AG08396 (cell line): ENCODE data around the gene SLC36A3.
"Not testable (repeated sequence)": the region's sequence is repeated elsewhere in the genome, so short reads cannot be mapped to it uniquely, and the experiment has no call there.

Source experiments
- DNase-seq: peaks from one replicate; pipeline ENCODE4 v3.0.0; 2012; ENCODE audit warnings: low spot score, mixed read lengths

SLC36A3 gene

DNA sequence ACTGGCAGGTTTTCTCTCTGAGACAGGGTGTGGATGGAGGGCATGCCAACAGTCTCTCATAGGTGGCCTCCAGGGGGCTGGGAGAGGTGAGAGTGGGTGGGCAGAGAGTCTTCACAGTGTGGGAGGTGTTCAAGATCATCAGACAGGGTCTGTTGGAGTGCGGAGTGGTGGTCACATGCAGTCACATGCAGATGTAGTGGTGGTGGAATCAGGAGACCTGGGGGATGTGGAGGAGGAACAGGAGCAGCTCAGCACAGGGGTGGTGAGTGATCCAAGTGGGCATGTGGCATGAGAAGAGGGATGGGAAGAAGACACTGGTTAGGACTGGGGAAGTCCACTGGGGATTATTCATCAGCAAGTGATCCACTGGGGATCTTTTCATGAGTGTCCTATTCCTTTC is 44.8 kb downstream of the SLC36A3 start:
- DNase-seq: no peak

DNA sequence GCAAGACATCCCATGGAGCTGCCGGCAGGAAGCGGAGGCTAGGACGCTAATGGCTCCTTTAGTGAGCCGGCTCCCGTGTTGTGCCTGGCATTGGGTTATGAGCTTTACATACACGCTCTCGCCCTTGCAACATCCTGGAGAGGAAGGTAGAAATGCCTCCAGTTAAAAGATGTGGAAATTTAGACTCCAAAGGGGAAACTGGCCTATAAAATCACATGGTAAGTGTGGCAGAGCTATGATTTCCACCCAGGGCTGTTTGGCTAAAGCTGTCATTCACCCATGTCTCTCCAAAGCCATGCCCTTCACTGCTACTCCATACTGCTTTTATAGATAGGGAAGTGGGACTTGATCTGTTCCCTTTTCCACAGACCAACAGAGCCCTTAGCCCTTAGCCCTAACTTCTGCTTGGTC is 45.4 kb downstream of the SLC36A3 start:
- no peak for DNase-seq

DNA sequence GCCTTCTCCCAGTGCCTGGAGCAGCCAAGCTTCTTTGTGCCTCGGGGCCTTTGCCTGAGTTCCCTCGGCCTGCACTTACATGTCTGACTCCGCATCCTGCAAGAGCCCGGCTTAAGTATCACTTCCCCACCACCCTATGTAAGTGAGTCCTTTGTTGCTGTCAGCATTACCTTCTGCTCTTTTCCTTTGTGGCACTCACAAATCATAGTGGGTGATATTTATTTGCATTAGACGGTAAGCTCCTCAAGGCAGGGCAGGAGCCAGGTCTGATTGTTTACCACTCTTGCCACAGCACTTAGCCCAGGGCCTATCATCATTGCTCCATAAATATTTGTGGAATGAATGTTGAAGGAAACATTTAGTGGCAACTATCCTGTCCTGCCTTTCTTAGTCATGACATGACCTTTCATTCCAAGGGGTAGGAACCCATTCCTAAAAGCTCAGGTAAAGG is 45.8 kb downstream of the SLC36A3 start:
- DNase-seq: peak; percentile 27

DNA sequence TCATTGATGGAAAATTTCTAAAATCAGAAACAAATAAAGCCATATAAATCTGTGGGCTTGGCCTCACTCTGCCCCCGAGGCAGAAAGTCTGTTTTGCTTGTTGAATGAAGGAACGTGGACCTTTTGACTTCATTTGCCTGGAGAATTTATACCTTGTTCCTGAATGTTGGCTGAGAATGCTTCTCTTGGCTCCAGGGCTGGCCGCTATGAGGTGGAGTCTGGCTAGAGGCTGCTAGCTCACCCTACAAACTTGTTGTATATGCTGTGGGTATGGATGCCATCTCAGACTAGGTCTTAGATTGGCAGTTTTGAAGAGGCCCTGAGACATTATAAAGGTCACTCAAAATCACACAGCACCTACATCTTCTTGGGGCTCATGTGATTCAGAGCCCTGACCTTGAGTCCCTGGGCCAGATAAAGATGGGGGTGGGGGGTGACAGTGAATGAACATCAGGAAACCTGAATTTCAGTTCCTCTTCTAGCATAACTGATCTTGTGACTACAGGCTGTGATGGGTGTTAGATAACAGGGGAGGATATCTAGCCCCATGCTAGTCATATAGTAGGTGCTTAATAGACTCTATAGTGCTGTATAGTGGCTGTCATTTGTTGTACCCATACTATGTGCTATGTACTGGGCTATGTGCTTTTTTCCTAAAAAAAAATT is 47.8 kb downstream of the SLC36A3 start:
- DNase-seq: no peak

DNA sequence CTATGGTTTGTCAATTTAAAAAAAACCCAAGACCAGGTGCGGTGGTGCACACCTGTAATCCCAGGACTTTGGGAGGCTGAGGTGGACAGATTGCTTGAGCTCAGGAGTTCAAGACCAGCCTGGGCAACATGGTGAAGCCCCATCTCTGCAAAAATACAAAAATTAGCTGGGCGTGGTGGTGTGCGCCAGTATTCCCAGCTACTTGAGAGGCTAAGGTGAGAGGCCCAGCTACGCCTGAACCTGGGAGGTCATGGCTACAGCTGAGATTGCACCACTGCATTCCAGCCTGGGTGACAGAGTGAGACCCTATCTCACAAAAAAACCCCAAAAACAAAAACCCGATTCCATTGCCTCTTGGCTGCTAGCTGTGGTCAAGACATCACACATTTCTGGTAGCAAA is 48.6 kb downstream of the SLC36A3 start:
- not testable (repeated sequence) for DNase-seq

DNA sequence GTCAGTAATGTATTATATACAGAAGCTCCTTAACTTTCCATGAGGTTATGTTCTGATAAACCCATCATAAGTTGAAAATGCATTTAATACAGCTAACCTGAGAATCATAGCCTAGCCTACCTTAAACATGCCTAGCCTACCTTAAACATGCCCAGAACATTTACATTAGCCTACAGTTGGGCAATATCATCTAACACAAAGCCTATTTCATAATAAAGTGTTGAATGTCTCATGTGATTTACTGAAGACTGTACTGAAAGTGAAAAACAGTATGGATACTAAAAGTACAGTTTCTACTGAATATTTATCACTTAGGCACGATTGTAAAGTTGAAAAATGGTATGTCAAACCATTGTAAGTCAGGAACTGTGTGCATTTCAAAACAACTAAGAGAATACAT is 49.0 kb downstream of the SLC36A3 start:
- DNase-seq: no peak

DNA sequence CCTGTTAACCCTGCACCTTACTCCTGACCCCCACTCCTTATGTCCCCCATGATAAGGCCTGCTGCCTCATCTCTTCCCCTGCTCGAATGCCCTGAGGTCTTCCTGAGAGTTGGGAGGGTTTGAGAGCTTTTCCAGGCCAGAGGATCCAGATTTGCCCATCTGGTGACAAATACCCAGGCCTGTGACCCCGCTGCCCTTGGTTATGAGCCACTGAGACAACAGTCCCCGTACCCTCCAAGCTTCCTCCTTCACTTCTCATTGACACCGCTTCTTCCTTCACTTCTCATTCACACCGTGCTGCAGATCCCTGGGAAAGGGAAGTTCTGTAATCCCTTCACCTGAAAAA is 50.0 kb downstream of the SLC36A3 start:
- DNase-seq: no peak

DNA sequence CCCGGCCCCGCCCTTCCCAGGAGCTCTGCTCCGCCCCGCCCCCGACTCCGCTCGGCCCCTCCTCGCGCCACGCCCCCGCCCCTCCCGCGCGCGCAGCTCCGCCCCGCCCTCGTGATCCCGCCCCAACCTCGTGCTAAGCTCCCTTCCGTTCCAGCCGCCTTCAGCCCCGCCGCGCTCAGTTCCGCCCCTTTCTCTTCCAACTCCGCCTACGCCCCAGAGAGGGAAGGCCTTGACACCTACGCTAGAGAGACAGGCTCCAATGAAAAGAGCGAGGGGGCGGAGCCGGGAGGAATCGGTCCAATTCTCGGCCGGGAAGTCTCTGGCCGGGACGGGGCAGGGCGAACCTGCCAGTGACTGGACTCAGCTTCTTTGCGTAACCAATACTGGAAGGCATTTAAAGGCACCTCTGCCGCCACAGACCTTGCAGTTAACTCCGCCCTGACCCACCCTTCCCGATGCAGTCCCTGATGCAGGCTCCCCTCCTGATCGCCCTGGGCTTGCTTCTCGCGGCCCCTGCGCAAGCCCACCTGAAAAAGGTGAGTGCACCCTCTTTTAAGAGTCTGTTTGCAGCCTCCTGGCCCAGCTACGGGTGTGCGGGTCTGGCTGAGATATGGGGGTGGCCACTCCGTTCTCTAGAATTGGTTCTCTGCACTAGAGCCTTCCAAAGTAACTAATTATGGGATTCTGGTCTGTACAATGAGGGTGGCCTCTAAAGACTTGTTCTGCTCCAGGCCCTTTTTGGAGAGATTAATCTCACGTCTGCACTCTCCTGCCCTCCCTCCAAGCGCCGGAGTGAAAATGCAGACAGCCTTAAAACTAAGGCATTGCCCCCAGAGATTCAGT is 50.6 kb downstream of the SLC36A3 start, which contains the start of gene GM2A:
GM2A (plus strand) TSS at position 424 of the 843 bp plus-strand sequence; CDS start at position 456, 32 bp downstream.
- peak; percentile 98 for DNase-seq

DNA sequence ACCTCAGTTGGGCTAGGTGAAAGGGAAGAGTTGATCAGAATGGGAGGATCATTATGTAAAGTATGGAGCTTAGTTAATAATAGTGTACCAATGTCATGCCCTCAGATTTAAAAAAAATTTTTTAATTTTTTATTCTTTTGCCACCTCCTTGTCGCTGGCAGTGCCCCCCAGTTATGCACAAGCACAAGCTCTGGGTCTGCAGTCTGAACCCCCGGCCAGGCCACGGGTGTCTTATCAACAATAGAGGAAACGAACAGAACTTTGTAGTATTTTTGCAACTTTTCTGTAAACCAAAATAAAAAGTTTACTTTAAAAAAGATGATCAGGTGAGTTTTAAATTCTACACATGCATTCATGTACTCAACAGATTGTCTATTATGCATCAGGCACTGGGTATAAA is 51.9 kb downstream of the SLC36A3 start:
- DNase-seq: no peak

DNA sequence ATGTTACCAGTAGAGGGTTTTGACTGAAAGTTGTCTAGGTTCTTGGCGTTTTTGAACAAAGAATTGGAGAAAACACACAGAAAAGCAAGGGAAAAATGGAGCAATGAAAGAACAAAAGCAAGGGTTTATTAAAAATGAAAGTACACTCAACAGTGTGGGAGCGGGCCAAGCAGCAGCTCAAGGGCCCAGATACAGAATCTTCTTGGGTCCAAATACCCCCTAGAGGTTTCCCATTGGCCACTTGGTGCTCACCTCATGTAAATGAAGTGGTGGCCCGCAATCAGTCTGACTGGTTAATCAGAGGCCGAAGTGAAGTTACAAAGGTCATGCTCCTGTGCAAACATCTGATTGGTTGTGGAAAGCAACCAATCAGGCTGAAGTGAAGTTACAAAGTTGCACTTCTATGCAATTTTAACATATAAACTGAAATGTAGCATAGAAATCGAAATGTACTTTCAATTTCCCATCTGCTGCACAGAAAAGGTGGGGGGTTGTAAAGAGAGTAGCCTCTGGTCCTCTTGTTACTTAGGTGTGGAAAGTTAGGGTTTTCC is 52.5 kb downstream of the SLC36A3 start:
- no peak for DNase-seq

DNA sequence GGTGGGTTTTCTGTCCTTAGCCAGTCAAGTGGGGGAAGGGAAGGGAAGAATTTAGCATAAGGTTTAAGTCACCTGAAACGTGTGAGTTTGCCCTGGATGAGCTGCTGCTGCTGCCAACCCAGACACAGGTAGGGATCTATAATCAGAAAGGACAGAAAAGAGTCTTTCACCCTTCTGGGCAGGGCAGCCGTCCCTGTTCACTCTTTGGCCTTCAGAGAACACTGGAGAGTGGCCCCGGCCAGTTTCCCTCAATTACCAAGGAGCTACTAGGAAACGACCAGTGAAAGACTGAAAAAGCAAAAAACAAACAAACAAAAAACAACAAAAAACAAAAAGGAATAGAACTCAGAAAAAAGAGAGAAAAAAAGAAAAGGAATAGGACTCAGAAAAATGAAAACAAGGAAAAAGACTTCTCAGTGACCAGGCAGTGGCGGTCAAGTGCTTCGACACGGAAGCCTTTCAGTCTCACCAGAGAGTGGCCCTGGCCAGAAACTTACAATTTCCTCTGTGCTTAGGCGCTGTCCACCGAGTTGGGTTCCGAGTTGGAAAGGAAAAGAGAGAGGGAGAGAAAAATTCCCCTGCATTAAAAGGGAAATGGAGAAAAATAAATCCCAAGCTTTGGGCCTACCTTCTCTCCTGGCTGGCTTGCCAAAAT is 53.1 kb downstream of the SLC36A3 start:
- DNase-seq: no peak

DNA sequence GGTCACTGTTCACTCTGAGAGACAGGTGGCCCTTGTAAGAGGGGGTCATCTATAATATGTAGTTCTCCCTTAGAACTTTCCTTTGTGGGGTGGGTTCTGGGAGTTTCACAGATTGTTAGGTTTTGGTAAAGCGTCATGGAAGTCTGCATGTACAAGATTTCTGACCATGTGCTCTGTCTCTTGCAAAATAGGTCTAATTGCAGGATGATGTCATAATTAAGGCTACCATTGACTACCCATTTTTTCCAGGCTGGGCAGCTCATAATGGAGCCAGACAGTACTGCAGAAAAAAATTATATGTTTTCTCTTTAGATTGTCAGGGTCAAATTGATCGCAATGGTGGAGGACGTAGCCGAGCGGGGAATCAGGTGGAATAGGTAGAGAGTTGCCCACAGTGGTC is 54.3 kb downstream of the SLC36A3 start:
- no peak for DNase-seq

DNA sequence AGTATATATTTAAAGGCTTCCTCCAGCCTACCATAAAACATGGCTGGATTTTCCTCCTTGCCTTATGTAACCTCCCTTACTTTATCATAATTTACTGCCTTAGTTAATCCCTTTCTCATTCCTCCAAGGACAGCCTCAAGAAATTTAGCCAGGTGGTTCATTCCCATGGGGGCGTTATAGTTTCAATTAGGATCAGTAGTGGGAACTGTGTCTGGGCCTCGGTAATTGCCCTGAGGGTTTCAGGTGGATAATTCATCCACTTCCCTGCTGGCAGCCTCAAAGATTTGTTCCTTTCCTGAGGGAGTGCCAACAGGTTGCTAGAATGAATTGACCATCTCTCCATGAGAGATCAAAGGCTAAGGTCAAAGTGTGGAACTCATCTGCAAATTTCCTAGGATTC is 54.9 kb downstream of the SLC36A3 start:
- no peak for DNase-seq

DNA sequence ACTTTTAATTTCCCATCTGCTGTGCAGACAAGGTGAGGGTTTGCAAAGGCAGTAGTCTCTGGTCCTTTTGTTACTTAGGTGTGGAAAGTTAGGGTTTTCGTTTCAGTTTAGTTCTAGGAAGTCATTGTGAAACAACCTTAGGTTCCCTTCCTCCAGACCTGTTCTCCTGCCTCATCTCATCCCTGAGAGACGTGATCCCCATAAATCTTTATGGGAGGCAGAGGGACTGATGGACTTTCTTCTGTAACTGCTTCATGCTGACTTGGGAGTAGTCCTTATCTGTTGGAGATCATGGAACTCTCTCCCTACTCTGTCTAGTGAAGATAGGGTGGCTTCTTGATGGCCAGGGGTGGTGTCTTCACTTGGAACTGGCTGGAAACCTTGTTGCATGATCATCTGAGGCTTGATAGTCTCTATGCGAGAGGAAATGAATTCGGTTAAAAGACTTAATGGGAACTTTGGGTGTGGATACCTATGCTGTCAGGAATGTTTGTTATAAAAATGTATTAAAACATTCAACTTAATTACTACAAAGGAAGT is 57.8 kb downstream of the SLC36A3 start:
- no peak for DNase-seq

DNA sequence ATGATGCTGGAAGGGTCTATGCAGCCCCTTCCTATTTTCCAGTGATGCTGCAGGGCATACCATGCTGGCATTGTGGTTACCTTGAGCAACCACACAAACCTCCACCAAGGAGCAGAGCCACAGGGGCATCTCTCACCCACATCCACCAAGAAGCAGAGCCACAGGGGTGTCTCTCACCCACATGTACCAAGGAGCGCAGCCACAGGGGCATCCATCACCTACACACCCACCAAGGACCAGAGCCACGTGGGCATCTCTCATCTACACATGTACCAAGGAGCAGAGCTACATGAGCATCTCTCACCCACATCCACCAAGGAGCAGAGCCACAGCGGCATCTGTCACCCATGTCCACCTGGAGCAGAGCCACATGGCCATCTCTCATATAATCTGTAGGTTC is 59.4 kb downstream of the SLC36A3 start:
- DNase-seq: no peak

DNA sequence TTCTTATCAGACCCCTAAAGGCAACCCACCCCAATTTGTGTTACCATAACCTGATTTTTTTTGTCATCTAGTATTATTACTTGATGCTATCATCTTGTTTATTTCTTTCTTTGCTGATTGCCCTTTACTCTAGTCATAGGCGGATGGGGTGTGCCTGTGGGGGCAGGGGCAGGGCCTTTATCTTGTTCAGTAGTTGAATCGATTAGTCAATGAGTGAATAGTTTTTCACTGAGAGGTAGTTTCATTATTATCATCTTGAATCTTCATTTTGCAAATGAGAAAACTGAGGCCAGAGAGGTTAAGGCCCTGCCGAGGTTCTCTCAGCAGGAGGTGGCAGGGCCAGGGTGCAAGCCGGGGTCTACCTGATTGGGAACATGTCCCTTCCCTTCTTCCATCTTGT is 60.0 kb downstream of the SLC36A3 start:
- DNase-seq: no peak

DNA sequence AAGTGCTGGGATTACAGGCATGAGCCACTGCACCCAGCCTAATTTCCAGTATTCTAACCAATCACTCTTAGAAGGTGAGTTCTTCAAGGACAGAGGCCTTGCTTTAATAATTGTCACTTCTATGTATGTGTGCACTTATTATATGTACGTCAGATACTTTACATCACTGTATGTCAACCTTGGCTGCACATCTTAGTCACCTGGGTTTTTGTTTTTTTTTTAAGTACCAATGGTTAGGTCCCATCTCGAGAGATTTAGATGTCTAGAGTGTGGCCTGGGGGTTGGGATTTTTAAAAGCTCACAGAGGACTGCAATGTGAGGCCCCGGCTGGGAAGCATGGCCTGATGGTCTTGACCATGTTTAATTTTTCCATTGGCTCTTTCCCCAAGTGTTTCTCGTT is 60.4 kb downstream of the SLC36A3 start:
- DNase-seq: no peak

DNA sequence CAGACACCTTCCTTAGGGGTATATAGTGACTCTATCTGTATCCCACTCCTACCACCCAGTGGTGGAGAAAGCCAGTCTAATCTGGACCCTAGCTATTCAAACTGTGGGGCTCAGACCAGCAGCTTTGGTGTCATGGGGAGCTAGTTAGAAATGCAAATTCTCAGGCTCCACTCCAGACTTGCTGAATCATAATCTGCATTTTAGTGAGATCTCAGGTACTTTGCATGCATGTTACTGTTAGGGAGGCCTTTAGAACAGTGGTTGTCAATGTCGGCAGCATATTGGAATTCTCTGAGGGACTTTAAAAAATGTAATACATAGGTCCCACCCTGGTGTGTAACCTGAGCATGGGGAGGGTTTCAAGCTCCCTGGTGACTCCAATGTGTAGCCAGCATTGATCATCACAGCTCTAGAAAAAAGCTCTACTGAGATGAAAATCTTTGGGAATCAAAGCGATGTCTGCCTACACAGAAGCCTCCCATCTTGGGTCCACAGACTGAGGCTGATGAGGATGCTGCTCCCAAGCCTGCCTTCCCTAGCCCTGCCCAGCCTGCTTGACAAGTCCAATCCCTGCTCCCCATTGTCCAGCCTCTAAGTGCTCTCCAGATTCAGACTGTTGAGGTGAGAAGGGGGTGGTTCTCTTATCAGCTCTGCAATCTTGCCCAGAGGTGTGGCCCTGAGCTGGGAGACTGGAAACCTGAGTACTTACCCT is 62.5 kb downstream of the SLC36A3 start:
- no peak for DNase-seq

DNA sequence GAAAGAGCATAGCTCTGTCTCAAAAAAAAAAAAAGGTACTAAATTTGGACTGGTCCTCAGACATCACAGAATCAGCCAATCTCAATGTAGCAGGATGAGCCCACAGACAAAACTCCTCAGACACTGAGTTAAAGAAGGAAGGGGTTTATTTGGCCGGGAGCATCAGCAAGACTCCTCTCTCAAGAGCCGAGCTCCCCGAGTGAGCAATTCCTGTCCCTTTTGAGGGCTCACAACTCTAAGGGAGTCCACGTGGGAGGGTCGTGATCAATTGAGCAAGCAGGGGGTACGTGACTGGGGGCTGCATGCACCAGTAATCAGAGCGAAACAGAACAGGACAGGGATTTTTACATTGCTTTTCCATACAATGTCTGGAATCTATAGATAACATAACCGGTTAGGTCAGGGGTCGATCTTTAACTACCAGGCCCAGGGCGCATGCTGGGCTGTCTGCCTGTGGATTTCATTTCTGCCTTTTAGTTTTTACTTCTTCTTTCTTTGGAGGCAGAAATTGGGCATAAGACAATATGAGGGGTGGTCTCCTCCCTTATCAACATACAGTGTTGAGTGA is 63.2 kb downstream of the SLC36A3 start:
- not testable (repeated sequence) for DNase-seq

DNA sequence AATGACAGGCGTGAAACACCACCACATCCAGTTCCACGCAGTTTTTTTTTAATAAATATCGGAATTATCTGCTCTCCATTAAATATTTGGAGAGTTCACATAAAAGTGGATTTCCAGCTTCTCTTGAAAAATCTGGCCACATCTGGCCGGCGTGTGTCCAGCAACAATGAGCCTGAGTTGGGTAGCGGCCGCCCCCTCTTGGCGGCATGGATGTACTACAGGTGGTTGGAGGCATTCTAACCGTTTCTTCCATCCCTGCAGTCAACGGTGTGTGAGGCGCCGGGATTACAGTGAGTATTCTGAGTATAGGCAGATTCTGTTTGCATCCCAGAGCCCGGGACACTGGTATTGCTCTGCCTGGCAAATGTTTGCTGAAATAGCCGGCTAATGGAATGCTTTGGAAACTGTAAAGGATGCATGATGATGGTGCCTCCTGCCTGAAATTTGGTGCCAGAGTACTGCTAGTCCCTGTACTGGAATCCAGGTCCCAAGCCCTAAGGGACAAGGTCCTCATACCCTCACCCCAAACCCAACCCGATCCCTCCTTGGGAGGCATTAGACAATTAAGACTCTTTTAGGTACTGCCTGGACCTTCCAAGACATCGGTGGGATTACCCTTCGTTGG is 64.2 kb downstream of the SLC36A3 start:
- DNase-seq: peak; percentile 87

DNA sequence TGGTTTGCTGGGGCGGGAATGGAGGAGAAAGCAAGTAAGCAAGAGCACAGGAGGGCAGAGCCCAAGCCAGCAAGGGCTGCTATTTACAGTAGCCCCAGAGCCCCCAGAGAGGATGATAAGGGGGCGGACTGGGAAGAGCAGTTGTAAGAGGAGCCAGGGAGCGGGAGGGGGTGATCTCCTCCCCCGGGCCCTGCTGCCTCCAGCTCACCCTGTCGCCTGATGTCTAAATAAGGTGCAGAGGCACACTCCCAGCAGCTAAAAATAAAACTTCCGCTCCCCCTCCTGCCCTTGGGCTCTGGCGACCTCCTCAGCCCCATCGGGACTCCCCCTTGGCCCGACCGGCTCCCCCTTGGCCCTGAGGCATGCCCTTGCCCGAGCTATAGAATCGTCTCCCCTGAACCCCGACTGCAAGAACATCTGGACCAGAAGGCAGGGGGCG is 65.2 kb downstream of the SLC36A3 start:
- DNase-seq: no peak
